ENCODE results near the gene FUCA1.

Gene FUCA1

DNA sequence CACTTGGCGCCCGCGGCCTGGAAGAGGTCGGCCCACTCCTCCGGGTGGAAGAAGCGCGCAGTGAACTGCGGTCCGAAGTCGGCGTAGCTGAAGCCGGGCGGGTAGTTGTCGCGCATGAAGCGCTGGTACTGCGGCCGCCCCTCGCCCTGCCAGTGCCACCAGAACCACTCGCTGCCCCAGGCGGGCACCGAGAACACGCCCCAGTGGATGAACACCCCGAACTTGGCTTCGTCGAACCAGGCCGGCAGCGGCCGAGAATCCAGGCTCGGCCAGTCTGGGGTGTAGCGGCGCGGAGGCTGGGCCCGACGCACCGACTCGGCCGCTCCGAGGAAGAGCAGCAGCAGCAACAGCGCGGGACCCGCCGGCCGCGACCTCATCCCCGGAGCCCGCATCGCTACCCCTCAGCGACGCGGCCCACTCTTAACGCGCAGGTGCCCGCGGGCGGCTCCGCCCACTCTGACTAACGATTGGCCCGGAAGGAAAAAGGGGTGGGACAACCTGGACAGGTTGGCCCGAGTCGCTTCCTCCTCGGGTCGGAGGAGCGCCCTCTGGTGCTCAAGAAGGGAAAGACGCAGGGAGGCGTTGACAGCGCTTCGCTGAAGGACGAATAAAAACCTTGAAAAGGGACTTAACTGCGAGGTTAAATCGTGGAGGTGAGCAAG lies at the start of gene FUCA1:
Gene FUCA1 (minus strand): TSS at position 396 of the 662 bp plus-strand sequence. CDS start 4 bp downstream, at position 392.
- TF ChIP-seq, protein P1, sequence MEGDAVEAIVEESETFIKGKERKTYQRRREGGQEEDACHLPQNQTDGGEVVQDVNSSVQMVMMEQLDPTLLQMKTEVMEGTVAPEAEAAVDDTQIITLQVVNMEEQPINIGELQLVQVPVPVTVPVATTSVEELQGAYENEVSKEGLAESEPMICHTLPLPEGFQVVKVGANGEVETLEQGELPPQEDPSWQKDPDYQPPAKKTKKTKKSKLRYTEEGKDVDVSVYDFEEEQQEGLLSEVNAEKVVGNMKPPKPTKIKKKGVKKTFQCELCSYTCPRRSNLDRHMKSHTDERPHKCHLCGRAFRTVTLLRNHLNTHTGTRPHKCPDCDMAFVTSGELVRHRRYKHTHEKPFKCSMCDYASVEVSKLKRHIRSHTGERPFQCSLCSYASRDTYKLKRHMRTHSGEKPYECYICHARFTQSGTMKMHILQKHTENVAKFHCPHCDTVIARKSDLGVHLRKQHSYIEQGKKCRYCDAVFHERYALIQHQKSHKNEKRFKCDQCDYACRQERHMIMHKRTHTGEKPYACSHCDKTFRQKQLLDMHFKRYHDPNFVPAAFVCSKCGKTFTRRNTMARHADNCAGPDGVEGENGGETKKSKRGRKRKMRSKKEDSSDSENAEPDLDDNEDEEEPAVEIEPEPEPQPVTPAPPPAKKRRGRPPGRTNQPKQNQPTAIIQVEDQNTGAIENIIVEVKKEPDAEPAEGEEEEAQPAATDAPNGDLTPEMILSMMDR (conservative IDR thresholded peaks at IDR 0.05), result peak; percentile 97
- H3K27ac ChIP-seq, result peak within 1 kb of the TSS; percentile 74

DNA sequence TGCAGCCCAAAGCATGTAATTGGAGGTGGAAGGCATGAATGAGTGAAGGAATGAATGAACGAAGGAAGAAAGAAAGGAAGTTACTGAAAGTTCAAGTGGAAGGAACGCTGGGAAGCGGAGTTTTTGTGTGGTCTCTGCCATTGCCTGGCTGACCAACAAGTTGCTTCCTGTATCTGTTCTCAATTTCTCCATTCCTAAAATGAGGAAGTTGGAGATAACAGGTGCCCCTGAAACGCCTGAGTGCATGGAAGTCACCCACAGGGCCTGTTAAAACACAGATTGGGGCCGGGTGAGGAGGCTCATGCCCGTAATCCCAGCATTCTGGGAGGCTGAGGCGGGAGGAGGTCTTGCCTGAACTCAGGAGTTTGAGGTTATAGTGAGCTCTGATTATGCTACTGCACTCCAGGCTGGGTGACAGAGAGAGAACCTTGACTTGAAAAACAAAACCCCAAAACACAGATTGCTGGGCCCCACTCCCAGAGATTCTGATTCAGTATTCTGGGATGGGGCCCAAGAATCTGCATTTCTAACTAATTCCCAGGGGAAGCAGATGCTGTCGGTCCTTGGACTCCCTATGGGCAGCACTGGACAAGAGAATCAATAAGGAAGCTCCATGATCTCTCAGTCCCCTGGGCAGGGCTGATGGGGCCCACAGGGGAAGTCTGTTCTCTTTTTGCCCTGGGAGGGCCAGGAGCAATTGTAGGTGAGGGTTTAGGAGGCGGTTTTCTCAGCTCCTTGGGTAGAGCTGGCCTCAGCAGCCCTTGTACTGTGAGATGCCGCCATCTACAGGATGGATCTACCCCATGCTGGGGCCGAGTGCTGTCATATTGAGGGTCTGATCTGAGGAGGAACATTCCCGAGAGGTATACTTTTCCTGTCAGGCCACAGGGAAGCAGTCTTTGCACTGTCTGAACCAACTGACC lies 48.4 kb upstream of the FUCA1 start:
- TF ChIP-seq, protein P1 (conservative IDR thresholded peaks at IDR 0.05), result peak; percentile 81
- H3K27ac ChIP-seq, result no peak overlapping the region

DNA sequence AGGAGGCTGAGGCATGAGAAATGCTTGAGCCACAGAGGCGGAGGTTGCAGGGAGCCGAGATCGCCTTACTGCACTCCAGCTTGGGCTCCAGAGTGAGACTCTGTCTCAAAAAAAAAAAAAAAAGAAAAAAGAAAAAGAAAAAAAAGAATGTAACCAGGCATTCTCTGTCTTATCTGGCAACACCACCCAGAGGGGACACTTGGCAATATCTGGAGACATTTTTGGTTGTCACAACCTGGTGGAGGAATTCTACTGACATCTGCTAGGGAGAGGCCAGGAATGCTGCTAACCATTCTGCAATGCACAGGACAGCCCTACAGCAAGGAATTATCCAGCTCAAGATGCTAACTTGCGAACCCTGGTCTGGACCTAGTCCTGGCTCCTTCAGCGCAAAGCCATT lies 47.4 kb upstream of the FUCA1 start:
- no peak overlapping the region for H3K27ac ChIP-seq
- TF ChIP-seq, protein P1 (conservative IDR thresholded peaks at IDR 0.05), result no peak

DNA sequence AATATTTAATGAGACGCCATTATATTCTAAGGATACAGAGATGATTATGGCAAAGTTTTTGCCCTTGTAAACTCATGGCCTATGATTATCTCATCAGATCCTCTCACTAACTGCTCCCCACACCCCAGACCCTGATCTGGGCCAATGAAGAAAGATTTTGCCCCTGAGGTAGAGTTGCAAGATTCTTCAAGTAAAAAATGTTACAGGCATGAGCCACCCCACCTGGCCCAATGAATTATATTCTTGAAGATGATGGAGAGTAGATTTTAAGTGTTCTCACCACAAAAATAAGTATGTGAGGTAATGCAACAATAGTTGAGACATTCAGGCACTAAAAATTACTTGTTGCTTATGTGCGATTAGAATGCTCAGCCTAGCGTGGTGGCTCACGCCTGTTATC lies 46.8 kb upstream of the FUCA1 start:
- TF ChIP-seq, protein P1 (conservative IDR thresholded peaks at IDR 0.05), result no peak
- H3K27ac ChIP-seq, result no peak overlapping the region

DNA sequence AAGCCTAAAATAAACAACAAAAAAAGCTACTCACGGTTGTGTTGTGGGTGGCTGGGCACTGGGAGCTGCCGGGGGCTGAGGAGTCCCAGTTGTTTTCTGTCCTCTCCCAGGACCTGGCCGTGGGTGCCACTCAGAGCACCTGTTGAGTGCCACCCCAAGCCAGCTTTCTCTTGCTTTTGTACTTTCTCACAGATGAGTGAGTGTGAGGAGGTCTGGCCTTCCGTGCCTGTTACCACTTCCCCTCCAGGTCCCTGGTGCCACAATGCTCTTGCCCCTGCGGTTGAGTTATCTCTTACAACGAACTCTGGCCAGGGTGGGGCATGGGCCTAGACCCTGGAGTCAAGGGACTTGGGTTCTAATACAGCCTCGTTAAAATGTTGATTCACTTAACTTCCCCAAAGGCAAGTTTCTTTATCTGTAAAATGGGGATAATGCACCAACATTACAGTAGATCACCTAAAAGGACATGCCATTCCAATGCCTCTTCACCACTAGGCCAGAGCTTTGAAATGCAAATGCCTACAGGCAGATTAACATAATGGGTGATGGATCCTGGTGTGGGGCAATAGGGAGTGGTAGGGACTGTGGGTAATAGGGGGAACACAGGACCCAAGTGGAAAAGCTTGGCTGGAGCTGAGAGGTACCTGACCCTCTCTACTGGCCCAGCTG lies 45.3 kb upstream of the FUCA1 start, which contains the start of gene CNR2:
Gene CNR2 (minus strand): TSS at position 151 of the 669 bp plus-strand sequence. CDS start 37,745 bp downstream, outside the sequence.
- H3K27ac ChIP-seq, result no peak within 1 kb of the TSS
- TF ChIP-seq, protein P1 (conservative IDR thresholded peaks at IDR 0.05), result no peak

DNA sequence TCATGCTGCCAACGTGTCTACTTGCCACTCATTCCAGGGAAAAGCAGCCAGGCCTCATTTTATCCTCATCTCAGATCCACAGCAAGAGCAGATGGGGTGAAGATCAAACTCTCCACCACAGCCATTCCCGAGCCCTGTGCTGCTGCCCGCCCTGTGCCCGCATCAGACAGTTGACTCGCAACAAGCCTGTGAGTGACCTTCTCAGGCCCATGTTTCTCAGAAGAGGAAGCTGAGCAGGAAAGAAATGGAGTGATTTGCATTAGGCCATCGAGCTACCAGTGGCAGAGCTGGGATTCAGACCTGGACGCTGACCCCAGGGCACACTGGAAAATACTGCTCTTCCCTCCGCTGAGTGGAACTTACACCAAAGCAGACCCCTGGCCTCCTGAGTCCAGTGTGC lies 43.8 kb upstream of the FUCA1 start:
- TF ChIP-seq, protein P1 (conservative IDR thresholded peaks at IDR 0.05), result no peak
- H3K27ac ChIP-seq, result no peak overlapping the region
